Measurements from ENCODE around the gene CD47.

- no peak for TF ChIP-seq CTCF (IDR thresholded peaks at IDR 0.05; ENCODE audit: low read depth, low read length)
- no peak for TF ChIP-seq EZH2phosphoT487 (IDR thresholded peaks at IDR 0.05; ENCODE audit: low read depth)
Measured at GRCh38 chr3:108008106-108008505, 82.7 kb downstream of the CD47 start.

Measured in OCI-LY3 (cell line).